GM04504 (cell line): ENCODE measurements around the gene ARHGAP25.

ENCODE experiments used
- DNase-seq: peaks from one replicate; pipeline ENCODE4 v3.0.0-alpha.2; 2012; ENCODE audit warnings: low read depth

Gene ARHGAP25

GRCh38 chr2:68870215-68870614 is 135.6 kb downstream of the ARHGAP25 start:
- no peak for DNase-seq

GRCh38 chr2:68871159-68871764 is 136.7 kb downstream of the ARHGAP25 start, which contains the start of gene BMP10:
Gene BMP10, minus strand, starts transcription at chr2:68871397. Its CDS starts 39 bp downstream, at chr2:68871358.
- DNase-seq, result no peak
